NCI-H1930 (cell line): Measurements from ENCODE around the gene EFR3B.

Source experiments
- DNase-seq, 2 experiments: peaks; one replicate each; lab custom pipeline; 2025; lab: John Stamatoyannopoulos, UW

The EFR3B gene

DNA sequence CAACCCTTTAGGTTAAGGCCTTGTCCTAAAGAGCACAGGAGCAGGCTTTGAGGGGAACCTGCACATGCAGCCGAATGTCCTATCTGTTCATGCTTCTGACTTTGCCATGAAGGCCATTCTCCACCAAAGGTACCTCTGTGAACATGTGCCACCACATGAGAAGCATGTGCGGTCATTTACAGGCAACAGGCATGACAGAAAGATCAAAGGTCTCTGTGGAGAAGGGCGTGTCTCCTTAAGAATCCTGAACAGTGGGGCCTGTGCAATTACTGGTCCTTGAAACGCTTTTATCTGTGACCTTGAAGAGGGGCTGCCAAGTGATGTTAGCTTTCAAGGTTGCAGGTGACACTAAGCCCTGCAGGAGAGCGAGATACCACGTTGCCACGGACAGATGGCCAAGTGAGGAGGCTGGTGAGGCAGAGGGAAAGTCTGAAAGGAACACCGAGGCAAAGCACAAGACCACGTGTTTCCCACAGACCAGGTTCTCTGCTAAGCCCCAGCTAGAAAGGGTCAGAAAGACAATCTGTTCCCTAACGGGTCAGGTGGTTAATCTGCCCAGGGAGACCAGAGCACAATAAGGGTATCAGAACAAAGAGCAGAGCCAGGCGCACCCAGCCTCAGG is 146.0 kb downstream of the EFR3B start:
- DNase-seq, result no peak

GRCh38 chr2:25188405-25188804 is 146.5 kb downstream of the EFR3B start:
- DNase-seq, result no peak

DNA sequence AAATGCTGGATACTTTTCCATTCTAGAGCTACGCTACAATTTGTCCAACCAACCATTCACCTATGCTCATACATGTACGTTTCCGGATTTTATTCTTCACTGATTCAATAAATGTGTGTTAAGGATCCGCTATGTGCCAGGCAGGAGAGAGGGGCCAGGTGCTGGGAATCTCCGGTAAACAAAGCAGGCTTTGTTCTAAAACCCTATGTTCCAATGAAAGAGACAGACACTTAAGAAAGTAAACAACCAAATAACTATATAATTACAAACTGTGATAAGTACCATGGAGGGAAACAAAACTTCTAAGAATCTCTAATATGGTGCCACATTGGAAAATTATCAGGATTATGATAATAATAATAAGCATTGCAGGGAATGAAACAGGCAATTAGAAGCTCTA is 148.7 kb downstream of the EFR3B start:
- DNase-seq, result peak; percentile 4 to 13

DNA sequence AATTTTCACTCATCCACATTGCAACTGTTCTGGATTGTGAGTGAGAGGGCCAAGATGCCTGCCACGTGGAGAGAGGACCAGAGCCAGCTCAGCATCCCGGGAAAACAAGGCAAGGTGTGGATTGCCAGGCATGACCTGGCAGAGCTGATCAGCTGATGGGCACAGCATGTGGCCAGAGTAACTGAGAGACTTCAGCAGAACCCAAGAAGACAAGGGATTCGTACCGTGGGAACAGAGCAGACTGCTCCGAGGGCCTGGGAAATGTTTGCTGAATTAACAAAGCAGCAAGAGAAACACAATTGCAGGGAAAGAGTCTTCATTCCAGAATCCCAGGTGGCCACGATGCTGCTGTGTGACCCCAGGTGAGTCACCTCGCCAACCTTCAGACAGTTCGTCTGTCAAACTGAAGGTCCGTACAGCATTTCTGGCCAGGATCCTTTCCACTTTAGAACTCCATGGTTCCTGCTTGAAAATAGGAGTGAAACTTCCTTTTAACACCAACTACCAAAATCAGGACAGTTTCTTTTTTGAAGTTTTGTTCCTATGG is 152.8 kb downstream of the EFR3B start:
- DNase-seq, result no peak

- DNase-seq, result no peak
These were observed 155.7 kb downstream of the EFR3B start for GRCh38 chr2:25197336-25198208.

GRCh38 chr2:25198209-25198525 is 156.3 kb downstream of the EFR3B start:
- DNase-seq, result no peak

DNA sequence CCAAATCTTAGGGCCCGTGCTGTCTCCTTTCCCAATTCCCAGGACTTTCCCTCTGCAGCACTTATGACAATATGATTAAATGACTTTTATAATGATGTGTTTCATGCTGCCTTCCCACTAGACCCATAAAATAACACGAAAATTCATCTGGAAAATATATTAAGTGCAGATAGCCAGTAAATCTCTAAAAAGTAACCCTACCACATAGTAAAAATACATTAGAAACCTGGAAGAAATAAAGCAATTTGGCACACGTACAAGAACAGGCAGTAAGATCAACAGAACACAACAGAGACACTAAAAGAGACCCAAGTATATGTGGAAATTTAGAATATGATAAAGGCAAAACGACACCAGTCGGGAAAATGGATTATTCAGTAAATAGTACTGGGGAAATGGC is 156.7 kb downstream of the EFR3B start:
- DNase-seq, result no peak

GRCh38 chr2:25201265-25201664 is 159.4 kb downstream of the EFR3B start:
- DNase-seq, result no peak

GRCh38 chr2:25201794-25202193 is 159.9 kb downstream of the EFR3B start:
- DNase-seq, result no peak

DNA sequence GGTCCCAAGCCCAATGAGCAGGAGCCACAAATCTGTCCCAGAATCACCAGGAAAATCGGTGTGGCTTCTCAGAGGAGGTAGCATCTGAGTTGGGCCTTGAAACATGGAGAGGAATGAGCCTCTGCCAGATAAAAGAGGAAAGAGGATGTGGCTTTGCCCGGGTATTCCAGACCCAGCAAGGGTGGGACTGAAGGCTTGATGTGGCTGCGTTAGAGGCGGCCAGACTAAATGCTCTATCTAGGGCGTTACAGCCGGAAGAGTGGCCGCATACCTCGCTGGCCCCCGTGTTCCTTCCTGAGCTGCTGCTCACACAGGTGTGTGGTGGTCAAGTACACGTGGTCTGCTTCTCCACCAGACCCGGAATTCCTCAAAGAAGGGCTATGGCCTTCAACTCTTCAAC is 160.4 kb downstream of the EFR3B start:
- DNase-seq, result no peak

DNA sequence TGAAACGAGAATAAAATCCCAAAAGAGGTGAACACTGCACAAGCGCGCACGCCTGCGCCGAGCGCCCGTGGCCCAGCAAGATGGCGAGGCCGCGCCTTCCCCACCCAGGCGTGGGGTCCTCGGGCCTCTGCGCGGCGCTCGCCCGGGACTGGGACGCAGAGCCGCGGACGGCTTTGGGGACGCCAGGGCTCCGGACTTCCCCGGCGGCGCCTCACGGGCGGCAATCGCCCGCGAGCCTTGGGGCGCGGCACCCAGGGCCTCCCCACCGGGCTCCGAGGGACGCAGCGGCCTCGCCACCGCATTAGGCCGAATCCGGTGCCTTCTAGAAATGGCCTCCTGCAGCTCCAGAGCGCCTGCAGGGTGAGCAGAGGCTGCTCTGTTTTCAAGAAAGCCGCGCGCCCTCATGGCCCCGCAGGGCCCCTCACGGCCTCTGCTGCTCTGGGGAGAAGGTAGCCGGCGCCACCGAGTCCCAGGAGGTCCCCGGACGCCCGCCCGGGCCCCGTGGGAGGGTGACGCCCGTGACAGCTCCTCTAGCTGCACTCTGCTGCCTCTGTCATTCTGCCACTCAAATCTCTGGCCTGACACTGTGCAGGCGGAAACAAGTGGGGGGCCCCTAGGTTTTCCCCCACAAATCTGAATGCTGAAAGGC is 162.4 kb downstream of the EFR3B start:
- no peak for DNase-seq

GRCh38 chr2:25207078-25207545 is 165.2 kb downstream of the EFR3B start:
- DNase-seq, result no peak
